HepG2 (cell line): ENCODE results near the gene DNAJC11. TPM values are rescaled to one million over a fixed set of nuclear protein-coding genes. Genes with fewer than 3 reads are reported as not detected.

Experiments used
- BORCS8-MEF2B ChIP-seq: sonication (generic); formaldehyde crosslinking; IDR thresholded peaks from 2 replicates; pipeline ENCODE4 v1.8.0; 2022; ENCODE audit warnings: mild to moderate bottlenecking, missing genetic modification reagents
- CBFB ChIP-seq: sonication (generic); formaldehyde crosslinking; IDR thresholded peaks from 2 replicates; pipeline ENCODE4 v1.4.0; 2020; ENCODE audit warnings: missing genetic modification reagents
- MIER3 ChIP-seq: IDR thresholded peaks from 2 replicates; pipeline ENCODE4 v1.6.1; 2016; ENCODE audit warnings: missing compliant biosample characterization, borderline replicate concordance
- MYC ChIP-seq: sonication (generic); formaldehyde crosslinking; IDR thresholded peaks from 2 replicates; pipeline ENCODE4 v1.9.0; 2021; ENCODE audit warnings: missing genetic modification reagents, borderline replicate concordance
- NFKBIZ ChIP-seq: IDR thresholded peaks from 2 replicates; pipeline ENCODE4 v1.6.1; 2018; ENCODE audit warnings: missing genetic modification reagents, missing compliant biosample characterization
- ONECUT2 ChIP-seq: sonication (generic); formaldehyde crosslinking; IDR thresholded peaks from 2 replicates; pipeline ENCODE4 v1.4.0; 2020; ENCODE audit warnings: missing genetic modification reagents
- TAF1 ChIP-seq: sonication (generic); formaldehyde crosslinking; IDR thresholded peaks from 2 replicates; pipeline ENCODE4 v1.4.0; 2020; ENCODE audit warnings: missing genetic modification reagents
- TEAD2 ChIP-seq: sonication (generic); formaldehyde crosslinking; IDR thresholded peaks from 2 replicates; pipeline ENCODE4 v1.9.0; 2021; ENCODE audit warnings: missing genetic modification reagents
- ZNF20 ChIP-seq: sonication (generic); formaldehyde crosslinking; IDR thresholded peaks from 2 replicates; pipeline ENCODE4 v1.4.0; 2020; ENCODE audit warnings: mild to moderate bottlenecking, moderate library complexity, missing genetic modification reagents
- ZNF235 ChIP-seq: sonication (generic); formaldehyde crosslinking; IDR thresholded peaks from 2 replicates; pipeline ENCODE4 v1.8.1; 2023; ENCODE audit warnings: mild to moderate bottlenecking, missing genetic modification reagents, borderline replicate concordance
- ZNF260 ChIP-seq: sonication (generic); formaldehyde crosslinking; IDR thresholded peaks from 2 replicates; pipeline ENCODE4 v1.4.0; 2020; ENCODE audit warnings: missing genetic modification reagents, low read depth, mild to moderate bottlenecking, borderline replicate concordance
- ZNF296 ChIP-seq: sonication (generic); formaldehyde crosslinking; conservative IDR thresholded peaks from 2 replicates; pipeline ENCODE4 v1.5.0; 2020; ENCODE audit warnings: mild to moderate bottlenecking, missing genetic modification reagents
- ZNF431 ChIP-seq: sonication (generic); formaldehyde crosslinking; IDR thresholded peaks from 2 replicates; pipeline ENCODE4 v1.9.0; 2022; ENCODE audit warnings: missing genetic modification reagents, low read depth, mild to moderate bottlenecking, borderline replicate concordance
- ZNF558 ChIP-seq: sonication (generic); formaldehyde crosslinking; IDR thresholded peaks from 2 replicates; pipeline ENCODE4 v1.9.0; 2022; ENCODE audit warnings: mild to moderate bottlenecking, missing genetic modification reagents, borderline replicate concordance
- ZNF724P ChIP-seq: sonication (generic); formaldehyde crosslinking; IDR thresholded peaks from 2 replicates; pipeline ENCODE4 v1.8.0; 2022; ENCODE audit warnings: missing genetic modification reagents, borderline replicate concordance
- ZNF777 ChIP-seq: sonication (generic); formaldehyde crosslinking; IDR thresholded peaks from 2 replicates; pipeline ENCODE4 v1.4.0; 2020; ENCODE audit warnings: missing genetic modification reagents
- ZSCAN21 ChIP-seq: sonication (generic); formaldehyde crosslinking; IDR thresholded peaks from 2 replicates; pipeline ENCODE4 v1.8.0; 2022; ENCODE audit warnings: mild to moderate bottlenecking, missing genetic modification reagents, moderate library complexity, borderline replicate concordance
- ZSCAN31 ChIP-seq: sonication (generic); formaldehyde crosslinking; IDR thresholded peaks from 2 replicates; pipeline ENCODE4 v1.5.0; 2020; ENCODE audit warnings: low read depth, mild to moderate bottlenecking, missing genetic modification reagents
- polyA plus RNA-seq, 8 experiments: library from polyadenylated mRNA; depleted of rRNA in 3 of 8; stranded (reverse) in 7 of 8; unstranded in 1 of 8; fragments of >200 nt; fragmentation: Illumina TruSeq in 4 of 8; extraction: Trizol in 4 of 8; gene quantifications; 2 replicates each; pipeline versions ENCODE4 v1.2.1 to v1.2.3, GENCODE V29; 2011 to 2016; ENCODE audit warnings: low read depth in 4 of 8, missing spikeins in 1 of 8, mixed read lengths in 1 of 8; ENCODE audit not compliant: insufficient read depth in 1 of 8
- total RNA-seq, 5 experiments: library from RNA; depleted of rRNA; stranded (reverse); fragments of >200 nt; fragmentation: Illumina TruSeq; extraction: Trizol; gene quantifications; 2 replicates each; pipeline ENCODE4 v1.2.3, GENCODE V29; 2016; ENCODE audit warnings: low read depth in 1 of 5
- TF ChIP-seq, protein P1 (sequence below): IDR thresholded peaks from 2 replicates; pipeline ENCODE4 v1.6.1; 2016; ENCODE audit warnings: missing compliant biosample characterization, missing genetic modification reagents, borderline replicate concordance
- TF ChIP-seq, protein P2 (sequence below): sonication (generic); formaldehyde crosslinking; IDR thresholded peaks from 2 replicates; pipeline ENCODE4 v1.8.1; 2023; ENCODE audit warnings: mild to moderate bottlenecking, moderate library complexity, missing genetic modification reagents
- TF ChIP-seq, protein P3 (sequence below): sonication (generic); formaldehyde crosslinking; IDR thresholded peaks from 2 replicates; pipeline ENCODE4 v1.5.0; 2020; ENCODE audit warnings: missing genetic modification reagents
- TF ChIP-seq, protein P4 (sequence below): sonication (generic); formaldehyde crosslinking; IDR thresholded peaks from 2 replicates; pipeline ENCODE4; 2020; ENCODE audit warnings: missing genetic modification reagents, mild to moderate bottlenecking, borderline replicate concordance

Gene DNAJC11
- total and polyA plus RNA-seq, 2 of the 13 experiments (the other 11 are each of a cell fraction or from before 2014, with no cell fraction given): 25.1 to 47.6 TPM

DNA sequence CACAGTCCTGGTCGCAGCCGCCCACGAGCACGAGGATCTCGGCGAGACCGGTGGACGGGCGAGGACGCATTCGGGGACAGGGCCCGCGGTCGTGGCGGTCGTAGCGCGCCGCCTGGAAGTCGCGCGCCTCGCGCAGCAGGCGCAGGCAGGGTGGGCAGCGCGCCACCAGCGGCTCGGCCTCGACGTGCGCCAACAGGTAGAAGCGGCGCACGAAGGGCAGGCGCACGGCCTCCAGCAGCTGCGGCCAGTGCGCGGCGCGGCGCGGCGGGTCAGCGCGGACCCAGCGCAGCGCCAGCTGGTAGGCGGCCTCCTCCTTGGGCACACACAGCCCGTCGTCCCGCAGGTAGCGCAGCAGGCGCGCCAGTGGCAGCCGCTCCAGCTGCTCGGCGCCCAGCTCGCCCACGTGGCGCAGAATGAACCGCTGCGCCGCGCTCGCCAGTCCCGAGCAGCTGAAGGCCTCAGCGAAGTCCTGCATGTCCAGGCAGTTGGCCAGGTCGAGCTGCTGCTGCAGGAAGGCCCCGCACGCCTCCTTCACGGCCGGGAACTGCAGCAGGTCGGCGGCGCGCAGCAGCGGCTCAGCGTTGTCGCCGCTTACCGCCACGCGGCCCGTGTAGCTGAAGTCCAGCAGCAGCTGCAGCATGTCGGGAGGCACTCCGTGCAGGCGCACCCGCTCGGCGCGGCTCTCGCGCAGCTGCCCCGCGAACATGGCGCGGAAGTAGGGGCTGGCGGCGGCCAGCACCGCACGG, 99.5 kb downstream of the DNAJC11 start (continued):
- TF ChIP-seq ZNF724P (CRISPR knock-in tag) (peak; percentile 13; the same call in 1 of the 2 replicates), TAF1 (CRISPR knock-in tag) (0 out of 2 replicates have a peak, but pooled peaks have one; percentile 38), BORCS8-MEF2B (peak; percentile 19; the same call in 1 of the 2 replicates), MYC (CRISPR knock-in tag) (peak; percentile 82), ZNF431 (no peak), TEAD2 (CRISPR knock-in tag) (peak; percentile 51), ZNF20 (CRISPR knock-in tag) (no peak), ZNF260 (CRISPR knock-in tag) (no peak), ZSCAN31 (CRISPR knock-in tag) (peak; percentile 60; the same call in 1 of the 2 replicates), ZSCAN21 (CRISPR knock-in tag) (peak; percentile 27; the same call in 1 of the 2 replicates), NFKBIZ (CRISPR knock-in tag) (0 out of 2 replicates have a peak, but pooled peaks have one; percentile 5), ZNF777 (CRISPR knock-in tag) (peak; percentile 94; the same call in 1 of the 2 replicates), ZNF235 (CRISPR knock-in tag) (peak; percentile 88; the same call in 1 of the 2 replicates), ZNF558 (CRISPR knock-in tag) (no peak; the same call in 1 of the 2 replicates), ONECUT2 (CRISPR knock-in tag) (no peak), MIER3 (no peak), CBFB (CRISPR knock-in tag) (no peak), ZNF296 (CRISPR knock-in tag) (peak; percentile 82)
- TF ChIP-seq, protein P1, sequence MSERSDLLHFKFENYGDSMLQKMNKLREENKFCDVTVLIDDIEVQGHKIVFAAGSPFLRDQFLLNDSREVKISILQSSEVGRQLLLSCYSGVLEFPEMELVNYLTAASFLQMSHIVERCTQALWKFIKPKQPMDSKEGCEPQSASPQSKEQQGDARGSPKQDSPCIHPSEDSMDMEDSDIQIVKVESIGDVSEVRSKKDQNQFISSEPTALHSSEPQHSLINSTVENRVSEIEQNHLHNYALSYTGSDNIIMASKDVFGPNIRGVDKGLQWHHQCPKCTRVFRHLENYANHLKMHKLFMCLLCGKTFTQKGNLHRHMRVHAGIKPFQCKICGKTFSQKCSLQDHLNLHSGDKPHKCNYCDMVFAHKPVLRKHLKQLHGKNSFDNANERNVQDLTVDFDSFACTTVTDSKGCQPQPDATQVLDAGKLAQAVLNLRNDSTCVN (CRISPR knock-in tag): no peak
- TF ChIP-seq, protein P2, sequence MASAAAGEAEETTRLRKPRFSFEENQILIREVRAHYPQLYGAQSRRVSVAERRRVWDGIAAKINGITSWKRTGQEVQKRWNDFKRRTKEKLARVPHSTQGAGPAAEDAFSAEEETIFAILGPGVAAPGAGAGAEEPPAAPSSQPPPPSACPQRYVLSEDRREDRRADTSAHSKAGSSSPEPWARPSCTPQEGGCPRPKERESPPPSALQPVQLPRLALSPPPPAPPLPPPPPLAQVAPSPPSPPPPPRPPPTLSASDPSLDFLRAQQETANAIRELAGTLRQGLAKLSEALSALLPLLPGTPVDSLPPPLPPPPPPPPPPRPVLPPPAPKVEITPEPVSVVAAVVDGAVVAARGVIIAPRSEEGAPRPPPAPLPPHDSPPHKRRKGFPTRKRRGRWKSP (CRISPR knock-in tag): peak; percentile 97
- TF ChIP-seq, protein P3, sequence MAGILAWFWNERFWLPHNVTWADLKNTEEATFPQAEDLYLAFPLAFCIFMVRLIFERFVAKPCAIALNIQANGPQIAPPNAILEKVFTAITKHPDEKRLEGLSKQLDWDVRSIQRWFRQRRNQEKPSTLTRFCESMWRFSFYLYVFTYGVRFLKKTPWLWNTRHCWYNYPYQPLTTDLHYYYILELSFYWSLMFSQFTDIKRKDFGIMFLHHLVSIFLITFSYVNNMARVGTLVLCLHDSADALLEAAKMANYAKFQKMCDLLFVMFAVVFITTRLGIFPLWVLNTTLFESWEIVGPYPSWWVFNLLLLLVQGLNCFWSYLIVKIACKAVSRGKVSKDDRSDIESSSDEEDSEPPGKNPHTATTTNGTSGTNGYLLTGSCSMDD: peak; percentile 79; the same call in 1 of the 2 replicates
- TF ChIP-seq, protein P4, sequence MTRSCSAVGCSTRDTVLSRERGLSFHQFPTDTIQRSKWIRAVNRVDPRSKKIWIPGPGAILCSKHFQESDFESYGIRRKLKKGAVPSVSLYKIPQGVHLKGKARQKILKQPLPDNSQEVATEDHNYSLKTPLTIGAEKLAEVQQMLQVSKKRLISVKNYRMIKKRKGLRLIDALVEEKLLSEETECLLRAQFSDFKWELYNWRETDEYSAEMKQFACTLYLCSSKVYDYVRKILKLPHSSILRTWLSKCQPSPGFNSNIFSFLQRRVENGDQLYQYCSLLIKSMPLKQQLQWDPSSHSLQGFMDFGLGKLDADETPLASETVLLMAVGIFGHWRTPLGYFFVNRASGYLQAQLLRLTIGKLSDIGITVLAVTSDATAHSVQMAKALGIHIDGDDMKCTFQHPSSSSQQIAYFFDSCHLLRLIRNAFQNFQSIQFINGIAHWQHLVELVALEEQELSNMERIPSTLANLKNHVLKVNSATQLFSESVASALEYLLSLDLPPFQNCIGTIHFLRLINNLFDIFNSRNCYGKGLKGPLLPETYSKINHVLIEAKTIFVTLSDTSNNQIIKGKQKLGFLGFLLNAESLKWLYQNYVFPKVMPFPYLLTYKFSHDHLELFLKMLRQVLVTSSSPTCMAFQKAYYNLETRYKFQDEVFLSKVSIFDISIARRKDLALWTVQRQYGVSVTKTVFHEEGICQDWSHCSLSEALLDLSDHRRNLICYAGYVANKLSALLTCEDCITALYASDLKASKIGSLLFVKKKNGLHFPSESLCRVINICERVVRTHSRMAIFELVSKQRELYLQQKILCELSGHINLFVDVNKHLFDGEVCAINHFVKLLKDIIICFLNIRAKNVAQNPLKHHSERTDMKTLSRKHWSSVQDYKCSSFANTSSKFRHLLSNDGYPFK (CRISPR knock-in tag): no peak
